GM23248 (cell line): ENCODE data around the gene GRPEL1.

Experiments used
- EZH2 ChIP-seq: fragments of 200-600 bp; sonication (generic); IDR thresholded peaks from 2 replicates; pipeline ENCODE4 v1.6.1; 2018; ENCODE audit warnings: antibody characterized with exemption, mild to moderate bottlenecking; ENCODE audit not compliant: insufficient read depth, poor library complexity, severe bottlenecking
- EZH2phosphoT487 ChIP-seq: fragments of 200-600 bp; sonication (generic); IDR thresholded peaks from 2 replicates; pipeline ENCODE4 v1.6.1; 2018; ENCODE audit warnings: antibody characterized with exemption, moderate library complexity, mild to moderate bottlenecking, low read depth; ENCODE audit not compliant: insufficient read depth

- TF ChIP-seq EZH2phosphoT487 (no peak), EZH2 (no peak)
Measured at GRCh38 chr4:7051144-7051495, 16.7 kb downstream of the GRPEL1 start.
